ENCODE measurements around the gene CNOT10.
"Not testable (repeated sequence)": the region's sequence is repeated elsewhere in the genome, so short reads cannot be mapped to it uniquely, and the experiment has no call there.

Gene CNOT10

DNA sequence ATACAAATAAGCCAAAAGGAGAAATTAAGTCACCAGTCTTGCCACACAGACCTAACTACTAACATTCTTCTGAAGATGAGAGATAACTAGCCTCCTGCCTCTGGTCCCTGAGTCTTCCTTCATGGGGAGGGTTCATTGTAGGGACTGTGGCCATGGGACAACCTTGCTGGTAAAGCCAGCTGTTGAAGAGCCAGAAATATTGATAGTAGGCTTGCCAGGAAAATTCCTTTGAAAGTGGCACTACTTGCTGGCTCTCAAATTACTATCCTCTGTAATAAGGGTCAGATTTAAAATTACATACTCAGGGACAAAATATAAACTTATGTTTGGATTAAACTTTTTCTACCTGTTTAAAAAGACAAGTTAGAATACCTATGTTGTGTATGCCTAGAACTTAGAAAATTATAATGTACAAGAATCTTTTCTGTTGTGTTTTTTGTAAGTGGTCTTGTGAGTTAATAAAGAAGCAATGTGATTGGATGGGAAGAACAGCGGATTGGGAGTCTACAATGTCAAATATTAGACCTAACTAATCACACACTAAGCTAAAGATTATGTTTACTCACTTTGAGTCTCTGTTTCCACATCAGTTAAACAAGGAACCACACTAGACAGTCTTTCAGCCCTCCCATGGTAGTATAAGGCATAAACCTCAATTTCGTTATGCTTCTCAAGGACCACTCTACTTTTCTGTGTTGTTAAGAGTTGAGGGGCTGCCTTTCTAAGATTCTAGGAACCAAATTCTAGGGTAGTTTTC, 72.8 kb downstream of the CNOT10 start:
- no peak for DNase-seq (ENCODE audit: low spot score)

DNA sequence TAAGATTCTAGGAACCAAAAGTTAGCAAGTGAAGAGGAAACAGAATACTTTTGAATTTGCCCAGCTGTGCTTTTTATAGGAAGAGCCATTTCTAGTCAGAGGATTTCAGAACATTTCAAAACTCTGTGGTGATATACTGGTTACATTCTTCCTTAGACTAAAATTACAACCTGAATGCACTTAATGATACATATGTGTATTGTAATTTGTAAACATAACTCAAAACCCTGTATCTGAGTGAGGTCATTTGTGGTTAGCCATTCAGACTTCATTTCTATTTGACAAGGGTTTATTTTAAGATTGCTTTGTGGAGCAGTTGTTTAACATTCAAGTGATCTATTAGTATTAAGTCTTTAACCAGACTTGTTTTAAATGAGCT, 73.4 kb downstream of the CNOT10 start:
- no peak for DNase-seq (ENCODE audit: low spot score)

DNA sequence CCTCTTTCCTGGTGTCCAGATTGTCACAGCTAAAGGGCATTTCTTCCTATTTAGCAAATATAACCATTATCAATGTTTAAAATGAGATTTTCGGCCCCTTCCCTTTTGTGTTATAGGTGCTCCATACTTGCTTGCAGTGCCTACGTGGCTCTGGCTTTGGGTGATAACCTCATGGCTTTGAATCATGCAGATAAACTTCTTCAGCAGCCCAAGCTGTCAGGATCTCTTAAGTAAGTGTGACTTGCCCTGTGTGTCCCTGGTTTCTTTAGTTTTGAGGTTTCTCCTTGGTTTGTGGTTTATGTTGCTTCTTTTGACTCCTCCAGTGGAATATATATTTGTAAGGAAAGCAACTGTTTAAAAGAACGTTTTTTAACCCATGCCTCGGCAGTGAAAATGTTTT, 74.4 kb downstream of the CNOT10 start:
- DNase-seq (ENCODE audit: low spot score), result no peak

DNA sequence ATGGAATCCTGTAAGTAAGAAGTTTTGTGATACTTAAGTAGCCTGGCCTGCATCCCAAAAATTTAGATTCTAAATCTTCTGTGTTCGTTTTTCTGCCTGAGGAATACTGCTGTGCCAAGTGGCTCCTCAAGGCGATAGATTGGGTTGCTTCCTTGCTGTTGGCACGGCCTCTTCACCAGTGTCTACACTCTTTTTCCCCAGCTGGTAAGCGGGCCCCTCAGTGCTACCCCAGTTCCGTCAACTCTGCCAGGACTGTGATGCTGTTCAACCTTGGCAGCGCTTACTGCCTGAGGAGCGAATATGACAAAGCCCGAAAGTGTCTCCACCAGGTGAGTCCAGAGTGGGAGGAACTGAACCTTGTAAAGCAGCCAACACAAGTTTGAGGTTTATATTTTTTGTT, 79.5 kb downstream of the CNOT10 start:
- no peak for DNase-seq (ENCODE audit: low spot score)

DNA sequence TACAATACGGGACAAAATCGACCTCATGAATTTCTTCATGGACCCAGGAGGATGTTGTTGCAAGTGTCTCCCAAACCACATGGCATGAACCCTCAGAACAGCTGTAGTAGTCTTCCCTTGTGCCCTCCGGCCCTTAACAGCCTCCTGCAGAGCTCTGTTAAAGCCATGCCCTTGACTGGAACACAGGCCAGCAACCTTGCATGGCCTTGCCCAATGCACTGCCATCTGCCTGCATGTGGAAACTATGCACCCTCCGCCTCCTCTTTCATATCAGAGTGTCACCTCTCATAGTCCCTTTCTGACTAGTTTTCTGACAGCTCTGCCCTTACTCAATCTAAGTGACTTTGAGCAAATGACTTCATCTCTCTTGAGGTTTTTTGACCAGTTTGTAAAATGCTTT, 93.4 kb downstream of the CNOT10 start:
- no peak for DNase-seq (ENCODE audit: low spot score)

DNA sequence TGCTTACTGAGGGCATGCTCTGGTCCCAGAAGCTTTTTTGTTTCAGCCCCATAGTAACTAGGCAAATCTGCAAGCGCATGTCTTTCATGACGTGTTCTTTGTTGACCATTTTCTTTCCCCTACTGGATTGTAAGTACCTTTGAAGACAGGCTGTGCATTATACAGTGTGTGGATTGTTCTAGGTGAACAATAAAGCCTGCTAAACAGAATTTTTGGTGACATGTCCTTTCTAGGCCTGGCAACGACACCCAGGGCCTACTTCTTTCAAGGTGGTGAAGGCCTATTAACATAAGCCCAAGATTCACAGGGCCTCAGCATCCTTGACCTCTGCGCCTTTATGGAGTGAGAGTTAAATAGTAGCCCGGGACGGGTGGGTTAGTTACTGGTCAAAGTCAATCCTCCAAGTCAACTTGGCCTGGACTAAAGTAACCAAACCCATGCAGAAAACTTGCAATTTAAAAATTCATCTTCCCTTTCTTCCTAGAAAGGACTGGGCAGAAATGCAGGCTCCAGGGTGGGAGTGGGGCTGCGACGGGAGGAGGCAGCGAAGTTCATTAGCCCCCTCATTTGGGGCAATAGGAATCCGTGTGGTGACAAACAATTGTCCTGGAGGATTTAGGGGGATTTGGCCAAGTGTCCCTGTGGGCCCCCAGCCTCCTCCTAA, 95.2 kb downstream of the CNOT10 start:
- DNase-seq (ENCODE audit: low spot score), result no peak

DNA sequence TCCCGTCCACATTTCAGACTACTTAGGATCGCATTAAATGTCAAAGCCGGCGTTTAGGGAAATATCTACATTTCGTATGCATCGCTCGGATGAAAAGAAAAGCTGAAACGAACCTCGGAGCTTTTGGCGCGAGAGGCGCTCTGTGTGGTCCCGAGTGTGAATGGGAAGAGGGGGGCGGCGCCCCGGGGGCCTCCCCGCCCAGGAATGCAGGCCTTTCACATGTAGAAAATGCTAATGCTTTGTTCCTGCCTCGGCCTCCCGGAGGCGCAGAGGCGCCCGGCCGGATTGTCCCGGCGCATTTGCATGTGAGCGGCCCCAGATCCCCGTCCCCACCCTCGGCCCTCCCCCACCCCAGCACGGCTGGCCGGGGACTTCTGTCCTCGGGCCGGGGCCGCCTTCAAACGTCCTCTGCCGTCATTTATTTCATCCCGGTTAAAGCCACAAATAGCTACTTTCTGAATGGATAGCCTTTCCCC, 95.8 kb downstream of the CNOT10 start:
- peak; percentile 69 for DNase-seq (ENCODE audit: low spot score)

DNA sequence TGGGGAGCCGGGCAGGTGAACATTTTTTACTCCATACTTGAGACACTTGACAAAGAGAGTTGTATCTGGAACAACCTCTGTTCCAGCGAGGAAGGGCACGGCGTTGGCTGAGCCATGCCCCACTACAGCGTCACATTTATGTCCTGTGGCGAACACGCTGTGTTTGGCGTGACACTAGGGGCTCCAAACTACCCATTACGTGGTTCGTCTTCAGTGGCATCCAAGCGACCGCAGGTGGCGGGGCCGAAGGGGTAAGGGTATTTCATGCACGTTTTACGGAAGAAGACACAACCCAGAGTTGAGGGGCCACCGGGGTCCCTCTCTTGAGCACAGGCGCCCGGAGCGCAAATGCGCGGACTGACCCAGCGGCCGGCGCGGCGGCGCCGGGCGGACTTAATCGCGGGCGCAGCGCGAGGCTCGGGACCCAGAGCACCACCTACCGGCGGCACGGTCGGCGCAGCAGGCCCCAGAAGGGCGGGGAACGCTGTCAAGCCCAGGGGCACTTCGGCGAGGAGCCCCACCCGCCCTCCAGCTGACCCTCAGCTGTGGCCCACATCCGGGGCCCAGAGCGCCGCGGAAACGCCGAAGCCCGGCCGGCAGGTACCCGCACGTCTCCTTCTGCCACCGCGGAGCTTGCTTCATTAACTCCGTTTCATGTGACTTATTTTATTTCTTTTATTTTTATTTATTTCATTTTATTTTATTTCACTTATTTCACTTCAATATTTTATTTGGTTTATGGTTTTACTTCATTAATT, 96.4 kb downstream of the CNOT10 start:
- DNase-seq (ENCODE audit: low spot score), result peak; percentile 93

DNA sequence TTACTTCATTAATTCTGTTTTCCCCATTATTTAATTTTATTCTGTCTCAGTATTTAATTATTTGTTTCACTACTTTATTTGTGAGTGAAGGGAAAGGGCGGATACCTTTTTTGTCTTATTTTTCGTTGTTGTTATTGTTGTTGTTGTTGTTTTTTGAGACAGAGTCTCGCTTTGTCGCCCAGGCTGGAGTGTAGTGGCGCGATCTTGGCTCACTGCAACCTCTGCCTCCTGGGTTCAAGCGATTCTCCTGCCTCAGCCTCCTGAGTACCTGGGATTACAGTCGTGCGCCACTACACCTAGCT, 96.9 kb downstream of the CNOT10 start:
- not testable (repeated sequence) for DNase-seq (ENCODE audit: low spot score)

DNA sequence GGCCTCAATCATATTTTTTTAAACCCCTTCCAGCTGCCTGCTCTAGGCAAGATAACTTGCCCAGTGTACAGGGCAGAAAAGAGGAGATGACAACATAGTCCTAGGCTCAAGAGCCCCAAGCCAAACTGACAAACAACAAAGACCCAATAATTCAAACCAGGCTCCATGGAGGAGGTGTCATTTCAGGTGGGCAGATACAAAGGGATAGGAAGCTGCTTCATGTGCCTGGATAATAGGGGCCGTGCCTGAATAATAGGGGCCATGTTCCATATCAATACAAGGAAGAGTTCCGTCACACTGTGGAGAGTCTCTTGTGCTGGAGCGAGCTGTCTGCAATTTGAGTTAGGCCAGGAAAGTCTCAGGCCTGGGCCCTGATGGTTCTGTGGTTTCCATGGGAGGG, 97.4 kb downstream of the CNOT10 start:
- DNase-seq (ENCODE audit: low spot score), result no peak

DNA sequence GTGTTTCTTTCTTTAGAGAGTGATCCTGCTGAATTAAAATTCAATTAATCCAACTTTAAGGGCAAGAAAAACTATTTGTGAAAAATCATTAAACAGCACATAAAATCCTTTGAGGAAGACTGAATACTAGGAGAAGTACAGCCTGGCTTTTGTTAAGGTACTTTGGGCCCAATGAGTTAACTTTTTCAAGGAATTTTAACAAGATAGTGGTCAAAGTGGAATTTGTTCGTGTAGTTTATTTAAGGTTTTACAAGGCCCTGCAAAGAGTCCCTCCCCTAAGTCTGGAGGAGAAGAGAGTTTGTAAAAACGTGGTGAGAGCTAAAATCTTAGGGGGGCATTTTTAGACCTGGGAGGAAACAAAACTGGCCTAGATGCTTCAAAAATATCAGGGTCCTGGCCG, 106.8 kb downstream of the CNOT10 start:
- DNase-seq (ENCODE audit: low spot score), result no peak

DNA sequence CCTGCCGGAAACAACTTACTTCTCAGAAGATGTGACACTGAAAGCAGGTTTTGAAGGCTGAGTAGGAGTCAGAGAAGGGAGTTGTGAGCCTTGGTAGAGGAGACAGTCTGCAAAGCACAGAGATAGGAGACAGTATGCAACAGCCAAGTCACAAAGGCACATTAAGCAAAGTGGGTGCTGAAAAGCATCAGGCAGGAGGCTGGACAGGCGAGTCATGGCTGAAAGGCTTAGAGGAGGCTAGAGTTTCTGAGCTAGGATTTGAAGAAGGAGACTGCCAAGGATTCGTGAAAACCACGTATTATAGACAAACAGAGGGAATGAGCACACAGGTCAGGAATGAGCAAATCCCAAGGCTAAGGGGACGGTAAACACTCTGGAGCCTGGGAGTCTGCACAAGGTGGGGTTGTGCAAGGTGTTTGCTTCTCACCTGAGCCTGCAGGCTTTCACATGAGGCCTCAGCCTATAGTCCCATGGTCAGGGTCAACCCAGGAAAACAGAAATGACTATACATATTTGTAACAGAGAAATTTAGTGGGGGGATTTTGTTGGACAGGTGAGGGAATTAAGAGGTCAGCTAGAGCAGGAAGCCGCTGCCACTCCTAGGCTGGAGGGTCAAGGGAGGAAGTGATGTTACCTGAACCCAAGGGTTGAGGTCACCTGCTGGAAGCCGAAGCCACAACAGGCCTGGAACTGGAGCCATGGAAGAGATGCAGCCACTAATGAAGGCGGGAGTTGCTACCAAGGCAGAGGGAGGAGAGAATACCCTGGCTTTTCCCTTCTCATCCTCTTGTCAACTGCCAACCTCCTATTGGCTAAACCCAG, 109.7 kb downstream of the CNOT10 start:
- no peak for DNase-seq (ENCODE audit: low spot score)

DNA sequence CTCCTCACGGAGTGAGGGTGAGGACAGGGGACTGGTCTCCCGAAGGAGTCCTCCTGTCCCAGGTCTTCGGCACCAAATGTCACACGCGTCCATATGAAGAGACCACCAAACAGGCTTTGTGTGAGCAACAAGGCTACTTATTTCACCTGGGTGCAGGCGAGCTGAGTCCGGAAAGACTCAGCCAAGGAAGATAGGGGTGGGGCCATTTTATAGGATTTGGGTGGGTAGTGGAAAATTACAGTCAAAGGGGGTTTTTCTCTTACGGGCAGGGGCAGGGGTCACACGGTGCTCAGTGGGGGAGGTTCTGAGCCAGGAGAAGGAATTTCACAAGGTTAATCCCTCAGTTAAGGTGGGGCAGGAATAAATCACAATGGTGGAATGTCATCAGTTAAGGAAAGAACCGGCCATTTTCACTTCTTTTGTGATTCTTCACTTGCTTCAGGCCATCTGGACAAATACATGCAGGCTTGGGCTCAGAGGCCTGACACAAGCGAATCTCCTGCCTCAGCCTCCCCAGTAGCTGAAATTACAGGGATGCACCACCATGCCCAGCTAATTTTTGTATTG, 111.5 kb downstream of the CNOT10 start:
- not testable (repeated sequence) for DNase-seq (ENCODE audit: low spot score)

DNA sequence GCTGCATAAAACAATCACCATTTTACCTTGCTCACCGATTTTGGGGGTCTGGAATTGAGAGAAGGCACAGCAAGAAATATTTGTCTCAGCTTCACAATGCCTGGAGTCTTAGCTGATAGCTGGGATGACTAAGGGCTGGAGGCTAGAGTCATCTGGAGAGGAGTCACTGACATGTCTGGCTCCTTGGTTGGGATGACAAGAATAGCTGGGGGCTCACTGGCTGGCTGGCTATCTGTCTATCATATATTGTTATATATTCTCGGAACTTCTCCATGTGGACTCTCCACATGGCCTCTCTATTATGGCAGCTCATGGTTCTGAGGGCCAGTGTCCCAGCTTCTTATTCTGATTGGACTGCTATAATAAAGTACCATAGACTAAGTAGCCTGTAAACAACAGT, 112.8 kb downstream of the CNOT10 start:
- DNase-seq (ENCODE audit: low spot score), result no peak

DNA sequence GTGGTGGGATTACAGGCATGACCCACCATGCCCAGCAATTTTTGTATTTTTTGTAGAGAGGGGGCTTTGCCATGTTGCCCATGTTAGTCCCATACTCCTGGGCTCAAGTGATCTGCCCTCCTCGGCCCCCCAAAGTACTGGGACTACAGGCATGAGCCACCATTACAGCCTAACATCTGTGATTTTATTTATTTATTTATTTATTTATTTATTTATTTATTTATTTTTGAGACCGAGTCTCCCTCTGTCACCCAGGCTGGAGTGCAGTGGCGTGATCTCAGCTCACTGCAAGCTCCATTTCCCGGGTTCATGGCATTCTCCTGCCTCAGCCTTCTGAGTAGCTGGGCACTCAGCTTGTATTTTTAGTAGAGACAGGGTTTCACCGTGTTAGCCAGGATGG, 116.5 kb downstream of the CNOT10 start:
- not testable (repeated sequence) for DNase-seq (ENCODE audit: low spot score)

DNA sequence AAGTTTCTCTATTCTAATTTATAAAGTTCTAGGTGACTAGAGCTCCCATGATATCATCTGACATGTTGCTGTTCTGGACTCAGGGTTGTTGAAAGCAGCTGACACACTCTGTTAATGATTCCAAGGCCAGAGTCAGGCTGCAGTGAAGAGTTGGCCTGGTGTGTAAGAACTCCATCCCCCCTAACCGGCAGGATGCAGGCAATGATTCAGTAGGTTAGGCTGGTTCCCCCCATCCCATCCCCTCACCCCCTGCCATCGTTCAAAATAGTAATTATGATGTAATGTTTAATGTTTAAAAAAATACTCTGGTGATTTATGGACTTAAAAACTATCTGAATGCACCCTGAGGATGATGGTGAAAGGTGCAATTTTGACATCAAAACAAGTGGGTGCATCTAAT, 128.2 kb downstream of the CNOT10 start:
- no peak for DNase-seq (ENCODE audit: low spot score)

DNA sequence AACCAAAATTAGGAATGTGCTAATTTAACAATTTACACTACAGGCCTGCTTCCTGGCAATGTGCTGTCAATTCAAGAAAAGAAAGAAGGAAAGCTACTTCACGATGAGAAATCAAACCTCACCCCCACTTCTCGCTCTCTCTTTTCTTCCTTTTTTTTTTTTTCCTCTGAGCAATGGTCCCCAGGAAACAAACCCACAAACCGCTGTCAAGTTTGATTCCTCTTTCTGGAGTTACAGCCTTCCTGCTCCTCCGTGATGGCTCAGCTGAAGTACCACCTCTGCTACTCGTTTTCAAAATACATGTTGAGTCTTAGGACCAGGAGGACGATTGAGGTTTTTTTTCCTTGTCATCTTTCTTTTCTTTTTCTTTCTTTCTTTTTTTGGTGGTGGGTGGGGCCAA, 129.4 kb downstream of the CNOT10 start:
- no peak for DNase-seq (ENCODE audit: low spot score)

DNA sequence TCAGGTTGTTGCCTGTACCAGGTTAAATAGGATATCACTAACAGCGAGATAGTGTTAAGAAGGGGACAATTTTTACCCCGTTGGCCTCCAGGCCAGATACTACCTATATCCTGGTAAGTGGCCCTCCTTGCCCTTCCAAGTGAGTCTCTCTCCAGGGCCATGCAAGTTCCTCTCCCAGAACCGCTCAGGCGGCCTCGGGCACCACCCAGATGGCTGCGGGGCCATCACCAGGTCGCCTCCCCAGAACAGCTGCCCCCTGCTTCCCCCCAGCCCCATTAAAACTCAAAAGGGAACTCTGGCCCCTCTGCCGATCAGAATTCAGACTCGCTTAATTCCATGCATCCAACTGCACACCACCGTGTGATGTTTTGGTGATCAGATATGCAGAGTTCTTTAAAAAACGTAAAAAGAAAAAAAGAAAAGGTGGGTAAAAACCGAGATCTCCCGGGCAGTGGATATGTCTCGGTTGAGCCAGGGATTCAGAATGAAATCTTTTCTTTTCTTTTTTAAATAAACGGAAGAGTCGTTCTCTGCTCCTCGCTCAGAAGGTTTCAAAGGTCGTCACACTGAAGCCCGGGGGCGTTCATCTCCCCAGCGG, 131.0 kb downstream of the CNOT10 start:
- no peak for DNase-seq (ENCODE audit: low spot score)

DNA sequence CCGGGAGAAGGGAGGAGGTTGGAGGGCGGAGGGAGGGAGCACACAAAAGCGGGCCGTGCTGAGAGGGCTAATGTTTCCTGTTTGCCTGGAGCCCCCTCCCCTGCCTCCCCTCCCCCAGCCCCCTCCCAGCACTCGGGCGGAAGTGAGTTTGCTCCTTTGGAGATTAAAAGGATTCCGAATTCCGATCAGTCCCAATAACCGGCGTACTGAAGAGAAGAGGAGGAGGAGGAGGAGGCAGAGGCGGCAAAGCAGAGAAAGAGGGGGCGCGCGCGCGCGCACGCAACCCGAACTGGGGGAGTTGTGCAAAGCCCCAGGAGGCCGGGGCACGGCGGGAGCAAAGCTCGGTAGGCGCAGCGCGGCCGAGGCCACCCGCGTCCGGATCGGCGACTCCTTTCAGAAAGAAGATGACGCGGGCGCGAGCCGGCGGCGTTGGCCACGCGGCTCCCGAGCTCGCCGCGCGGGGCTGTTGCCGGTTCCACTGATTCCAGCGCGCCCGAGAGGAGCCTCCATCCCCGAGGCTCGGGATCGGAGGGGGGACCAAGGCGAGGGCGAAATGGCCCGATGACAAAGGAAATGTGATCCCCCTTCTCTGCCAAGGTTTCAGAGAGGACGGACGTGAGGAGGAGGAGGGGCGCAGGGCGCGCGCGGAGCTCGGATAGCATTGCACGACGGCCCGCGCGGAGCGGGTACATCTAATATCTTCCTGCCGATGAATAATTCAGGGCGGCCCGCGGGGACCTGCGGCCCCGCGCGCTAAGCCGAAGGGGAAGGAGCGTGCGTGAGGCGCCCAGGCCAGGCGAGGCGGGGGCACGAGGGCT, 131.7 kb downstream of the CNOT10 start:
- peak; percentile 48 for DNase-seq (ENCODE audit: low spot score)

DNA sequence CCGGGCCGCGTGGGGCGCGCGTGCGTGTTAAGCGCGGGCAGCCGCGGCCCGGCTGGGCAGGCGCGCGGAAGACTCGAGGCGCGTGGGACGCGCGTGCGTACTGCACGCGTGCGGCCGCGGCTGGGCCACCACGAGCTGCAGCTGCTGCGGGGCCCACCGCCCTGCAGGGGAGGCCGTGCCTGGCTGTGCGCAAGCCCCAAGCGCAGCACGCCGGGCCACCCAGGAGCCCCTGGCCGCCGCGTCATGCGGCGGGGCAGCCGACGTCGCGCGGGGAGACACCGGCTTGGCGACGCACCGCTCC, 132.2 kb downstream of the CNOT10 start:
- DNase-seq (ENCODE audit: low spot score), result peak; percentile 30
